Mesenteric fat pad (tissue), 1 donor: Measurements from ENCODE around the gene SV2B. TPM values are rescaled to one million over a fixed set of nuclear protein-coding genes. Genes with fewer than 3 reads are reported as not detected.

Source experiments
- DNase-seq: peaks from one replicate; pipeline ENCODE4 v3.0.0-alpha.2; 2020; ENCODE audit warnings: low spot score
- total RNA-seq: library from RNA; stranded (reverse); fragmentation: NEBNext Ultra II Directional; extraction: Animal tissue kit (Norgen Biotek cat#: 25700); gene quantifications from one replicate; pipeline ENCODE4 v1.2.1, GENCODE V29; 2021
- donor health status: DM: yes; HTN: yes; CAD: no.

SV2B gene
- total RNA-seq, 1 donor from 2014 or later: 8.1 TPM

DNA sequence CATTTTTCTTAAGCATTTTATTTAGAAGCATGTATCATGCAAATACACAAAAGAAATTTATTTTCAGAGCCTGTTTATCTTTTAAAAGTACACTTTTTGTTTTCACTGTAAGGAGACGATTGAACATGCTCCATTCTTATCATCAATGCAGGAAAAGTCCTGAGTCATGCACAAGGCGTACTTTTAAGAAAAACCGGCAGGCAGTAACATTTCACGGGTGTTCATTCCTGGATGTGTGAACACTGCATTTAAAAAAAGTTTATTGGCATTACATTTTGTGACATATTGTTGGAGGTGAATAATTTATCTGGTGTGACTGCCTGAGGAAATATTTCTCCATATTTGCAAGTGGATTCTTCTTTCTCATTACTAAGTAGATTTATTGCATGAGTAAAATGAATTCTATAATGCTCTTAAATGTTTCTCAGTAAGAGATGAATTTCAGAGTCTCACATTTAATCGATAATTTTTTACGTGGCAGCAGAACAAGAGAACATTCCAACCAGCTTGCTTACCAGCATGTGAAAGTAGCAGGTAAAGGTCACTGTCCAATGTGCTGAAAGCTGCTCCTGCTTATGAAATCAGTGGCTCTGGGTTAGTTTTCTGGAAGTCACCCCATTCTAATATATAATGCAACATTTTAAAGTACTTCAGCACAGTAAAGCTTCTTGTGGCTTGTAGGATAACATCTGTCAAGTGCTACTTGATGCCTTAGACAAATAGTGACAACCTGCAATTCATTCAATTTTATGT, 87.0 kb downstream of the SV2B start:
- no peak for DNase-seq

DNA sequence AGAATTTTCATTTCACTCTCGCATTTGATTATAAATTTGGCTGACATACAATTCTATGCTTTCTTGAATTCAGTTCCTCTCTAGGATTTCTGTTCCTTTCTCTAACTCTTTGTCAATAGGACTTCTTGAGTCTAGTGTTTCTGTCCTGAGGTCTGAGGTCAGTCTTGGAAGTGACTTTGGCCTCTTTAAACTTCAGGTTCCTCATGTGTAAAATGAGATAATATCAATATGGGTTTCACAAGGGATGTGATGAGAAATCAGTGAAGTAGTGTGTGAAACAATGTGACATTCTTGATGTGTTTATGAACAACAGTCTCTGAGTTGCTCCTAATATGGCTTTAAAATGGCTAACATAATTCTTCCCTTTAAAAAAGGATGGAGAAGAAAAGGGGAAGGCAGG, 92.2 kb downstream of the SV2B start:
- no peak for DNase-seq

DNA sequence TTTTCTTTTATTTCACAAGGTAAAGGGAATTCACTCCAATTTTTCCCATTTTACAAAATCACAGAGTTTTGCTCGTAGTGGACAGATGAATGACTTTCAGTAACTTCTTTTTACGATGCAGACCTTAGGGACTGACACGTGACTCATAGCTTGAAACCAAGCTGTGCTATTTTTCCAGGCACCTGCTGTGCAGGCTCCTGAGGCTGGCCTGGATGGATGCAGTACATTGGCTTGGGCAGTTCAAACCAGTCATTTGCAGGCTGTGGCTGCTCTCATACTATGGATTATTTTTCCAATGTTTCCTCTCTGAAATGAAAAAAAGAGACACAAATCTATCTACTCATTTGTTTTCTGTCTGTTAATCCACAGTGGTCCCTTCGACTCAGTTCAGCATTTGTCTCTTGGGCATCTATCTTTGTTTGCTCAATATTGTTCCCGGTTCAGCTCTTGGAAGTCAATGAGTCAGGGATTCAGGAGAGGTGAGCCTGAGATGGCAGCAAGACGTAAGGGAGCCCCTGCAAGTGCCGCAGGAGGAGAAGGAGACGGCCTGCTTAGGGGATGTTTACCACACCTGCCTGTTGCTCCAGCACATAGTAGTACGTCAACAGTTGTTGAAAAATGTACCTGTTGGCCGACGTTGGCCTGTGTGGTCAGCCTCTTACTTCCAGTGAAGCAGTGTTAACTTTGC, 92.8 kb downstream of the SV2B start:
- no peak for DNase-seq

DNA sequence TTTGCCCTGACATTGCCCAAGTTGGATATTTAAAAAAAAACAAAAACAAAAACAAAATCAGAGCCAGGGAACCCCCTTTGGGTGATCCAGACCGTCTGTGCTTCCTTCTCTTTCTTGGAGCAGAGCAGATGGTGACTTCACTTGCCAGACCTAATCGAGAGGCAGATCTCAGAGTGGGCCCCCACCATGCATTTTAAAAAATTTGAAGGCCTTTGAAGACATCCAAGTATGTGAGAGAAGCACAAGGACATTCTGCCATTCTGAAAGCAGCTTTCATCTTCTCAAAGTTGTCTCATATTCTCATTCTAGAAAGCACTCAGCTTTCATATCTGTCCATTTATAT, 93.3 kb downstream of the SV2B start:
- DNase-seq: no peak

DNA sequence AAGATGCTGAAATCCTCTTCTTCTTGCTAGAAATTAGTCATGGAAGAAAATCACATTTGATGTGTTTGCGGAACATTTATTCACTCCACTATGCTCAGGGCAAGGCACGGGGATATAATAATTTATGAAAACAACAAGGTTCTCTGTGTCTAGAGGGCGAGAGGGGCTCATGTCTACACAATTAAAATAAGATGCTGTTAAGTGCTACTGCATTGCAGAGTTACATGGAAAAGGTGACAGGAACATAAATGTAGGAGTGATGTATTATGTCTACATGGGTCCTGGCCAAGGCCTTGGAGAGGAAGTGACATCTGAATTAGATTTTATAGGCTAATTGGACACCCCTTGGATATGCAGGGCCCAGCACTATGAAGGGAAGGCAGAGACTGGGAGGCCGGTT, 96.1 kb downstream of the SV2B start:
- no peak for DNase-seq

DNA sequence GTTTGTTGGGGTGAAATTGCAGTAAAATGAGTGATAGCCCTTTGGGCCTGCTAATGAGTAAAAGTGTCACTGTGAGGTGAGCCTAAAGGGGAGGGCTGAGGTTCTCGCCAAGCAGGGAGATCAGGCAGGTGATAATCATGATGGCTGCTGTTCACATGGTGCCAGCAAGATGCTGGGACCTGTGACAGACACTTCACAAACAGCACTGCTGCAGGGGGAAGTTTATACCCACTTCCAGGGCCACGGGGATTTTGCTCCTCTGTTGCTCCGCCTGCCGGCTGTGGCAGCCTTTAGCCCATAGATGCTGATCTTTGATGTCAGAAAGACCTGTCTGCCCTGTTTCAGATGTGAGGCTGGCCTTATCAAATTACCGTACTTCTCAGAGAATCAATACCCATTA, 96.7 kb downstream of the SV2B start:
- DNase-seq: no peak

DNA sequence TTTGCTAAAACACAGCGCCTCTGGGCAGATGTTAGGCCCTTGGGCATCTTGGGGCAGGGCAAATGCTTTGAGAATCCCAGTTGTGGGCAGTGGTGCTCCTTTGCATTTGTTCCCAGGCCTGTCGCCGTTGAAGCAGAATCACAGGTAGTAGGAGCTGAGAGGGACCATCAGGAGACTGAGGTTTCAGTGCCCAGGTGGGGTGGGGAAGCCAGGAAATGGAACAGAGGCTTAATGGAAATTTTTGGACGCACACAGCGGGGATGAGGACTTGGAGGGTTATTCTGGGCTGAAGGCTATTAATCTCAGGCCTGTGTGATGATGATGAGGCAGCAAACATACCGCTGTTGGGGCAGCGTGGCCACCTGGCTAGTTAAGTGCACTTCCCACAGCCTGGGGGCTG, 99.5 kb downstream of the SV2B start:
- no peak for DNase-seq

DNA sequence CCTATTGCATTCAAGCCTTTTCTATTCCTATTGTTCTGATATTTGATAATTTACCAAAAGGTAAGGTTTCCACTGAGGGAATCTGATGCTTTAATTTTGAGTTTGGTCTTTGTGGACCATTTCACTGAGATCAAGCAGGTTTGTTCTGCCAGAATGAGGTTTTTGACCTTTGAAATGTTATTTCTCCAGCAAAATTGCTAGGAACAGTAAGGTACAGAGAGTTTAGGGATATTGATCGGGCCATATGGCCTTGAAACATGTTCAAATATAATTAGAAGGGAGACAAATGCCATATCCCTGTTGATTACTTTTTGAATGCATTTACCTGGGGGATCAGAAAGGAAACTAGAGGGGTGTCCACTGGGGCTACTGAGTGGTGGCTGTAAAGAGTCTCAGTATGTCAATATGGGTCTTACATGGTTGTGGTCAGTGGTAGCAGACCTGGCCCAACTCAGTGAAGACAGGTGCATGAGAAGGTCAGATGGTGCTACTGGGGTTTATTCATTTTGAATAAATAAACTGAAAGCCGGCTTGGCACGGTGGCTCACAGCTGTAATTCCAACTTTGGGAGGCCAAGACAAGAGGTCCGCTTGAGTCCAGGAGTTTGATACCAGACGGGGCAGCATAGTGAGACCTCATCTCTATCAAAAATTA, 100.2 kb downstream of the SV2B start:
- no peak for DNase-seq

DNA sequence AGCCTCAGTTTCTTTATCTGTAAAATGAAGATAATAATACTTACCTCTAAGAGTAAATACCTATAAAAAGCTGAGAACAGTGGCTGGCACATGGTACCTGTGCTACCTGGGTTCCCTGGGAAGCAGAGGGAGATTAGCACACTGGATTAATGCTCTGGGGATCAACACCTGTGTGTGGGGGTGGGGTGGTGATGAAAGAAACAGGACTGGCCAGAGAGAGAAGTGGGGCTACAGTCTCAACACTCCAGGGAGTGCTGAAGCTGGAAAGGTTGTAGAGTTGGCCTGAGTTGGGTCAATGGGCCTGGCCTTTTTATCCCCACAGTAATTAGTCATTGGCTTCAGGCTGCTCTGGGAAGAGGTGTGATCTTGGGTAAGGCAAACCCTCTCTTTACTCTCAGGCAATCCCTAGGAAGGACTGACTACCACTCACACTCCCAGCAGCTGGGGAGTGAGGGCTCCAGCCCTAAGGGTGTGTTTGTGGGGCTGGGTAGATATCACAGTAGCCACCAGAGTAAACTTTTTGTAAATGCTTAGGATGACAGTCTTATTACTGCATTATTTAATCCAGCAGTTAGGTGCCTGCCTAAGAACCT, 102.5 kb downstream of the SV2B start:
- no peak for DNase-seq

DNA sequence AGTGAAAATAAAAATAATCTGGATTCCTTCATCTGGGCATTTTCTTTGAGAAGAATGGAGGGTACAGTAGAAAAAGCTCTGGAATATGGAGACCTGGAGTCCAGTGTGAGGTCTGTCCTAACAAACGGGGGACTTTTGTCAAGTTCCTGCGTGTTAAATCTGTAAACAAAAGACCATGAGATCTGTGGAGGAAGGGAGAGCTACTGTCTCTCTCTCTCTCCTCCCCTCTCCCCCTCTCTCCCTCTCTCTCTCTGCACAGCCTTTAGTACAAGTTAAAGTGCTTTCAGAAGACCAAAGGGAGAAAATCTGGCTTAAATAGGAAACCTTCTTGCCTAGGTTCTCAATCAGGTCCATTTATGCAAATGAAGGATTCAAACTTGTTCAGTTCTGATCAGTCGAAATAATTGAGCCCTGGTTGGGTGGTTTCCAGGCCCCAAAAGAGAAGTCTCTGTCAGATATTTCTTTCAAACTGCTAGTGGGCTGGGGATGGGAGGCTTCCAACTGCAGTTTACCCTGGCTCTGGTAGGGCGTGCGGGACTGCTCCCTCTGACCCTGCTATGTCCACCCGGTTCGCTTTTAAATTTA, 103.7 kb downstream of the SV2B start:
- no peak for DNase-seq

DNA sequence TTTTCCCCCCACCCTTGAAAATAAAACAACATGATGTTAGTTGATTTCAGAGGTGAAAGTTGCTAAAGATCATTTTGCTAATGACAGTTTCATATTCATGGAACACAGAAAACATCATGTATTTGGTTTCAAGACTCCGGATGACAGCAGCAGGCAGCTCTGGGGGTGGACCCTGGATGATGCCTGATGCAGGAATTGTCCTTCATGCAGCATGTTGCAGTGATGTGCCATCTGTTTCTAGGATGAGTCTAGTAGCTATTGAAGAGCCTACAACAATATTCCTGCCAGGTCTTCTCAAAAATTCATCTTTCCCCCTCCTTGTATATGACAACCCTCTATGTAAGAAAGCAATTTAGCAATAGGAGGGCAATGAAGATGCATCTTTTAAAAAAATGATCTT, 108.3 kb downstream of the SV2B start:
- no peak for DNase-seq

DNA sequence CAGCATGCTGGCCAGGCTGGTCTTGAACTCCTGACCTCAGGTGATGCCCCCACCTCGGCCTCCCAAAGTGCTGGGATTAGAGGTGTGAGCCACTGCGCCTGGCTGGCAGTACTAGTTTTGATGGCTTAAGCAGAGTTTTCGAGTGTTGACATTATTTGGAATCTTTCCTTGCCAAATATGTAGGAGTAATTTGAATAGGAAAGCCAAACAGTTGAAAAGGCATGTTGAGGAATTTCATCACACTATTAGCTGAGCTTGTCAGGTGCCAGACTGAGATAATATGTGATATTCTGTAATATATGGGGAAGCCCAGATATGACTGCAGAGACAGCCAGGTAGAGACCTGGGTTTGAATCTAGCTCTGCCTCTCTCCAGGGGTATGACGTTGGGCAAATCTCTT, 109.3 kb downstream of the SV2B start:
- DNase-seq: no peak

DNA sequence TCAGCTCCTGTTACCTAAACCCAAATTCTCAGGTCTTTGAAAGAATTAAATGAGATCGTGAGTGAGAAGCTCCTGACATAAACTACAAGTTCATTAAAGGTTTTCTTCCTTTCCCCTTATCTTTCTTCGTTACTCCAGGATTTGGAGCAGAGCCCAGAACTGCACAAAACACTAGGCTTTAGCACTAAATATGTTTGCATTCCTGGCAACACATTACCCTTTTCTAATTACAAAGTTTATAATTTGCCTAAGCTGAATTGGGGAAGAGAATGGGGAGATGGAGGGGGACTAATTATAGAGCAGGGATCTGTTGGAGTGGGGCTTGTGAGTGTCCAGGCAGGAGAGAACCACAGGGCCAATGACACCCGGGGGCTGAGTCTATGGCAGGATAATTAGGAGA, 109.7 kb downstream of the SV2B start:
- DNase-seq: no peak

DNA sequence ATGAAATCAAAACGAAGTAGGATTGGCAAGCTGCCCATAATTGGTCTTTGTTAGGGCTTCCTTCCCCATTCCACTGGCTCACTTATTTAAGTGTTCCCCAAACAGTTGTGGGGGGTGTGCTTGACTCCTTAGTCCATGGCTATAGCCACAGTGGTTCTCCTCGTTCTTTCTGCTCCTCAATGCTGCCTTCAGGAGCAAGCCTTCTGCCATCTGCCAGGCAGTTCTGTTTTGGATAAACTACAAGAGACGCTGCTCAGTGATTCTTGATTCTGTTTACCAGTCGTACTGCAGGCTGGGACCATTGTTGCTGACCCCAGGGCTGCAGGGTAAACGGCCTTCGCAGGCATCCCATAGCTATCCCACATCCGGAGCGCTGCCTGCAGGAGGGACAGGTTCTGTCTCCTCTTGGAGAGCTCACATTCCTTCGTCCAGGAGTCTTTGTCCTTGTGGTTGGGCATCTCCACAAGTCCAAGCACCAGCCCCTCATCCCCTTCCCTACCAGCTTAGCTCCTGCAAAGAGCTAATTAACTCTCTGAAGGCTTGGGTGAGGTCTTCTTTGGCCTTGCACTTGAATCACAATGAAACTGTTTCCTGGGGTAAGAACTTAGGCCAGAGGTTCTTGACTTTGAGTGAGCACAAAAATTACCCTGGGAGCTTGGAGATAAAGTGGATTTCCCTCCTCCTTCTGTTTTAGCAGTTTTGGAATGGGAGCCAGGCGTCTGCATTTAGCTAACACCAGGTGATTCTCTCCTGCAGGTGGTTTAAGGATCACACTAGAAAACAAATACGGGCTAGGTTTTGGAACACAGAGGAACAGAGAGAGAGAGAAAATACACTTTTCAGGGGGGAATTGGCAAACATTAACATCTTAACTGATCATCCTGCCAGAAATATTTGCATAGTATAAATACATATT, 114.9 kb downstream of the SV2B start:
- no peak for DNase-seq

DNA sequence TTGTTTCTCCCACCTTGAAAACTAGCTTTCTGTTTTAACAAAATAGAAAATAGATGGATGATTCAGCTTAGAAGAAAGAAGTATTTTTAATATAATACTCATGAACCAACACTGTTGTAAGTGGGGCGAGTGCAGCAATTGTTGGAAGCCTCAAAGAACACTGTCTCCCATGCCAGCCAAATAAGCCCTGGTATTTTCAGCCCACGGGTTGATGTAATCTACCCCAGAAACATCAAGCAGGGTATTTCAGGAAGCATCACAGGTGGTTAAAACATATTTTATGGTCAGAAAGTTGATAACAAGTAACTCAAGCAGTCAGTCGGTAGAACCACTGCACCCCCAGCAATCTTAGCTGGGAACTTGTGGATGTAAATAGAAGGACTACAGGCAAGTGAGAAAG, 115.9 kb downstream of the SV2B start:
- no peak for DNase-seq

DNA sequence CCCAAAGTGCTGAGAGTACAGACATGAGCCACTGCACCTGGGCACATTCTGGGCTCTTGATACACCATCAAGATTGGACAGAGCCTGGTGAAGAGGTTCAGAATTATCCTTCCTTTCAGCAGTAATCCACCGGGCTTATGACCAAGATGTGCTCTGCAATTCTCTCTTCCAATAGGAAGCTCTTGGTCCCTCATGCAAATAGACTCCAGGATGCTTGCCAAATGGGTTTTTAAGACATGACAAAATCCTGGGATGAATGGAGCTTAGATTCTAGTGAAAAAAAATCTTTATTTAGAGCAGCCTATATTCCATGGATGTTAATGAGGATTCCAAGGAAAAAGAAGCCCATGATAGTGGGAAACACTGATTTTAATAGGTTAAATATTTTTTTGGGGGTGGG, 119.1 kb downstream of the SV2B start:
- no peak for DNase-seq

DNA sequence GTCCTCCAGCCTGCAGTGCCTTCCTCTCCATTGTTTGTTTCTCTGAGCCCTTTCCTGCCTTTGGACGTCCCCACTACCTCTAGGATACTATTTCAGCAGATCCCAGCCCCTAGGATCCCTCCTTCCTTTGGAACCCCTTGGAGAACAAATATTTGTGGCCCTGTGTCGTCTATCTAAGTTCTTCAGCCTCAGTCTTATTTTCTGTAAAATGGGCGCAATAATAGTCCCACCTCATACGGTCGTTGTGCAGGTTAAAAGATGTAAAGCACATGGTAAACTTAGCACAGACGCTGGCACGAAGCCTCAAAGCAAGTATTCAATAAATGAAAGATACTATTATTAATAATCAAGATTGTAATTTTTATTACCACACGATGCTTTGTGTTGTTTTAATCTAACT, 122.0 kb downstream of the SV2B start:
- DNase-seq: no peak

DNA sequence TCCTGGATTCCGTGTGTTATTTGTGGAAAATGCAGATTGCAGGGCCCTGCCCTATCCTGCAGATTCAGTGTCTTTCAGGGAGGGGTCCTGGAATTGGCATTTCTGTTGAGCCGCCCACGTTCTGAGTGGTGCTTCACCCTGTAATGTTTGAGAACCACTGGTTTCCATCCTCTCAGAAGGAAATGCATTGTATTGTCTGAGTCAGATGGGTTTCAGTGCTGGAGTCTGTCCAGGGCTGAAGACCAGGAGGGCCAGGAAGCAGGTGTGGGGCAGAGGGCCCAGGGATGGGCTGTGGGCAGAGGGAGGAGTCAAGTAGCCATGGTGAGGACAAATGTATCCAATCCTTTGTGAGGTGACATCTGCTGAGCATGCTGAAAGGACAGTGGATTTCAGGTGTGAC, 123.8 kb downstream of the SV2B start:
- DNase-seq: no peak

DNA sequence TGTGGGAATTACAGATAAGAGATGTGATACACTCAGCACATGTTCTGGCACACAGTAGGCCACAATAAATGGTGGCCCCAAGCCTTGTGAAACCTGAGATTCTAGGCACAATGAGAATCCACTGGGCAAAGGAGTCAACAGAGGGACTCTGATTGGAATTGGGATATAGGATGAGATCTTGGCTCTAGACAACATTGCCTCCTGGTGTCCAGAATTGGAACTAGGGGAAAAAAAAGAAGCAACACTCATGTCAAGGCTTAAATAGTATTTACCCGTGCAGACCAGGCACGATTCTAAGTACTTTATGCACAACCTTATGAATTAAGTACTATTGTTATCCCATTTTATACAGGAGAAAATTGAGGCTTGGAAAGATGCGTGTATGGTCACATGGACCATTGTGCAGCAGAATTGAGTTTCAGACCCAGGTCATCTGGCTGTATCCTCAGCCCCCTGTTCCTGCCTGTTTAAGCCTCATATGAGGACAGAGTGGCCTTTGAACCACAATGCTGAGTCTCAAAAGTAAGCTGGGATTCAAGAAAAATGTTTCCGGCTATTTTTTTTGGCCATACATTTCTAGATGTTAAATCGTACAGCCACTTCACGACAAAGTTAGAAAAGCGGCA, 124.8 kb downstream of the SV2B start:
- no peak for DNase-seq

DNA sequence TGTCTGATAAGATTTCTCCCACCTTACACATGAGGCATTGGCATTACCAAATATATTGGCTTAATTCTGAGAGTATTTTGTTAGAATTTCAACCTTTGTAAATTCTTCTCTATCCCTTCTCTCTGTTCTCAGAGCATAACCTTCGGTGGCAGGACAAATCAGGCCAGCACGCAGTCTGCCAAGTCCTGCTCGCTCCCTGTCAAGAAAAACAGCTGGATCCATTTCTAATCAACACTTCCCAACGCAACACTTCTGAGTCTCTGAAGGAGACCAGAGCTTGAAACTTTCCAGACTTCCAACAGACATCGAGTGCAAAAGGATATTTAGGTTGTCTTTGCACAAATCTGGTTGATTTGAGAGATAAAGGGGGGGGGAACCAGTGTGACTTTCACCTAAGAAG, 125.7 kb downstream of the SV2B start:
- no peak for DNase-seq
